Neutrophil (primary cell): ENCODE results near the gene BMPR1B.

Source experiments
- H3K27ac ChIP-seq: fragments of 200-600 bp; sonication (generic); 2 replicates; pipeline ENCODE4 v1.5.1; 2016; ENCODE audit warnings: mild to moderate bottlenecking, moderate library complexity
- H3K27me3 ChIP-seq: fragments of 200-600 bp; sonication (generic); 2 replicates; pipeline ENCODE4 v1.6.0; 2016; ENCODE audit warnings: mild to moderate bottlenecking
- H3K36me3 ChIP-seq: fragments of 200-600 bp; sonication (generic); 2 replicates; pipeline ENCODE4 v1.5.1; 2017
- H3K4me1 ChIP-seq, 2 experiments: fragments of 200-600 bp in 1 of 2; sonication (generic) in 1 of 2; 1 replicate in 1 of 2; 2 replicates in 1 of 2; pipeline versions ENCODE4 v1.5.1 to v1.6.1; 2013 to 2016; ENCODE audit warnings: low read depth in 1 of 2, low read length in 1 of 2, mild to moderate bottlenecking in 1 of 2, moderate library complexity in 1 of 2; ENCODE audit not compliant: control insufficient read depth in 1 of 2, insufficient read depth in 1 of 2
- H3K4me3 ChIP-seq, 2 experiments: fragments of 200-600 bp in 1 of 2; sonication (generic) in 1 of 2; 1 replicate in 1 of 2; 2 replicates in 1 of 2; pipeline ENCODE4 v1.5.1; 2013 to 2016; ENCODE audit warnings: low read depth in 1 of 2, low read length in 1 of 2, mild to moderate bottlenecking in 1 of 2, moderate library complexity in 1 of 2
- H3K9me3 ChIP-seq: fragments of 200-600 bp; sonication (generic); 2 replicates; pipeline ENCODE4 v1.5.1; 2016
- CTCF ChIP-seq: fragments of 200-600 bp; sonication (generic); IDR thresholded peaks from 2 replicates; pipeline ENCODE4 v1.5.1; 2016; ENCODE audit warnings: antibody characterized with exemption

BMPR1B gene

GRCh38 chr4:94849901-94850300 lies 92.1 kb downstream of the BMPR1B start:
- no peak for TF ChIP-seq CTCF
- Histone ChIP-seq H3K27me3 (no peaks in the 10 kb centered on the region), H3K9me3 (no peaks in the 10 kb centered on the region), H3K36me3 (no peaks in the 10 kb centered on the region), H3K27ac (no peak overlapping the region), H3K4me3 (no peak overlapping the region), H3K4me1 (no peaks in the 10 kb centered on the region)

GRCh38 chr4:94852616-94853015 lies 94.9 kb downstream of the BMPR1B start:
- Histone ChIP-seq H3K27me3 (no peaks in the 10 kb centered on the region), H3K4me1 (no peaks in the 10 kb centered on the region), H3K4me3 (no peak overlapping the region), H3K27ac (no peak overlapping the region), H3K36me3 (no peaks in the 10 kb centered on the region), H3K9me3 (no peaks in the 10 kb centered on the region)
- no peak for TF ChIP-seq CTCF

GRCh38 chr4:94856030-94856429 lies 98.3 kb downstream of the BMPR1B start:
- Histone ChIP-seq H3K4me3 (no peak overlapping the region), H3K27me3 (no peaks in the 10 kb centered on the region), H3K9me3 (no peaks in the 10 kb centered on the region), H3K27ac (no peak overlapping the region), H3K4me1 (no peaks in the 10 kb centered on the region), H3K36me3 (no peaks in the 10 kb centered on the region)
- TF ChIP-seq CTCF, result no peak

- no peak for TF ChIP-seq CTCF
- H3K4me1 ChIP-seq, result no peaks in the 10 kb centered on the region
- no peaks in the 10 kb centered on the region for H3K36me3 ChIP-seq
- no peak overlapping the region for H3K4me3 ChIP-seq
- H3K9me3 ChIP-seq, result no peaks in the 10 kb centered on the region
- H3K27ac ChIP-seq, result no peak overlapping the region
- no peaks in the 10 kb centered on the region for H3K27me3 ChIP-seq
These were observed 112.4 kb downstream of the BMPR1B start for GRCh38 chr4:94870146-94870545.

GRCh38 chr4:94871644-94872305 lies 114.0 kb downstream of the BMPR1B start:
- Histone ChIP-seq H3K36me3 (no peaks in the 10 kb centered on the region), H3K27ac (no peak overlapping the region), H3K9me3 (no peaks in the 10 kb centered on the region), H3K27me3 (no peaks in the 10 kb centered on the region), H3K4me3 (no peak overlapping the region), H3K4me1 (no peaks in the 10 kb centered on the region)
- TF ChIP-seq CTCF, result no peak
